H9 (cell line): ENCODE measurements around the gene GALNT2. TPM values are rescaled to one million over a fixed set of nuclear protein-coding genes. Genes with fewer than 3 reads are reported as not detected.

Experiments used
- DNase-seq: peaks from one replicate; pipeline ENCODE4 v3.0.0-alpha.2; 2017
- H2AFZ ChIP-seq: one replicate; pipeline ENCODE4 v1.6.1; 2013; ENCODE audit warnings: mild to moderate bottlenecking, low read length, control low read depth, moderate library complexity
- H2AK5ac ChIP-seq: 2 replicates; pipeline ENCODE4 v1.6.1; 2013; ENCODE audit warnings: low read length, control low read depth, mixed read lengths; ENCODE audit not compliant: insufficient read length
- H2BK120ac ChIP-seq: one replicate; pipeline ENCODE4 v1.6.1; 2013; ENCODE audit warnings: low read depth, mild to moderate bottlenecking, low read length, control low read depth, inconsistent platforms; ENCODE audit not compliant: poor library complexity, severe bottlenecking
- H2BK12ac ChIP-seq: 2 replicates; pipeline ENCODE4 v1.6.1; 2013; ENCODE audit warnings: low read length, control low read depth, mixed read lengths, low read depth; ENCODE audit not compliant: insufficient read length
- H2BK15ac ChIP-seq: 2 replicates; pipeline ENCODE4 v1.6.1; 2013; ENCODE audit warnings: low read depth, low read length, control low read depth
- H2BK20ac ChIP-seq: one replicate; pipeline ENCODE4 v1.6.1; 2013; ENCODE audit warnings: low read depth, mild to moderate bottlenecking, low read length, control low read depth, inconsistent platforms; ENCODE audit not compliant: poor library complexity, severe bottlenecking
- H2BK5ac ChIP-seq: 2 replicates; pipeline ENCODE4 v1.6.1; 2013; ENCODE audit warnings: low read length, control low read depth, mixed read lengths; ENCODE audit not compliant: insufficient read length
- H3K14ac ChIP-seq: 2 replicates; pipeline ENCODE4 v1.6.1; 2013; ENCODE audit warnings: low read length, control low read depth; ENCODE audit not compliant: insufficient read depth
- H3K18ac ChIP-seq: 2 replicates; pipeline ENCODE4 v1.6.1; 2013; ENCODE audit warnings: low read depth, mild to moderate bottlenecking, mixed read lengths, low read length, control low read depth; ENCODE audit not compliant: insufficient read length
- H3K23ac ChIP-seq: 2 replicates; pipeline ENCODE4 v1.6.1; 2013; ENCODE audit warnings: low read length, control low read depth, mixed read lengths, low read depth; ENCODE audit not compliant: insufficient read length
- H3K23me2 ChIP-seq: 2 replicates; pipeline ENCODE4 v1.6.1; 2013; ENCODE audit warnings: low read depth, mild to moderate bottlenecking, mixed read lengths, low read length, control low read depth; ENCODE audit not compliant: insufficient read length, poor library complexity, severe bottlenecking
- H3K27ac ChIP-seq: 2 replicates; pipeline ENCODE4 v1.5.1; 2013; ENCODE audit warnings: low read length, control low read depth, mixed read lengths, low read depth; ENCODE audit not compliant: insufficient read length
- H3K27me3 ChIP-seq: 2 replicates; pipeline ENCODE4 v1.6.1; 2013; ENCODE audit warnings: low read length, control low read depth, inconsistent platforms; ENCODE audit not compliant: insufficient read depth
- H3K4ac ChIP-seq: 2 replicates; pipeline ENCODE4 v1.6.1; 2013; ENCODE audit warnings: low read depth, mild to moderate bottlenecking, control low read depth, inconsistent platforms, low read length, moderate library complexity
- H3K4me1 ChIP-seq: 2 replicates; pipeline ENCODE4 v1.6.1; 2013; ENCODE audit warnings: low read length, control low read depth, inconsistent platforms; ENCODE audit not compliant: insufficient read depth
- H3K4me2 ChIP-seq: 2 replicates; pipeline ENCODE4 v1.6.1; 2013; ENCODE audit warnings: low read length, control low read depth, mixed read lengths; ENCODE audit not compliant: insufficient read length, insufficient read depth
- H3K56ac ChIP-seq: 2 replicates; pipeline ENCODE4 v1.6.1; 2013; ENCODE audit warnings: low read depth, mild to moderate bottlenecking, mixed read lengths, low read length, control low read depth; ENCODE audit not compliant: insufficient read length
- H3K79me1 ChIP-seq: 2 replicates; pipeline ENCODE4 v1.6.1; 2013; ENCODE audit warnings: low read depth, mild to moderate bottlenecking, moderate library complexity, low read length, control low read depth, inconsistent platforms; ENCODE audit not compliant: insufficient read depth, poor library complexity, severe bottlenecking
- H3K79me2 ChIP-seq: 2 replicates; pipeline ENCODE4 v1.6.1; 2013; ENCODE audit warnings: low read length, control low read depth, inconsistent platforms; ENCODE audit not compliant: insufficient read depth
- H3K9ac ChIP-seq: 2 replicates; pipeline ENCODE4 v1.6.1; 2013; ENCODE audit warnings: low read length, control low read depth, mixed read lengths; ENCODE audit not compliant: insufficient read length; ENCODE audit errors: extremely low read depth
- H3K9me3 ChIP-seq: one replicate; pipeline ENCODE4 v1.6.1; 2013; ENCODE audit warnings: low read depth, low read length, inconsistent platforms; ENCODE audit not compliant: control insufficient read depth
- H3T11ph ChIP-seq: one replicate; pipeline ENCODE4 v1.6.1; 2013; ENCODE audit warnings: mild to moderate bottlenecking, low read length, control low read depth, inconsistent platforms
- H4K20me1 ChIP-seq: one replicate; pipeline ENCODE4 v1.6.1; 2013; ENCODE audit not compliant: control insufficient read depth, insufficient read length, insufficient read depth
- H4K5ac ChIP-seq: 2 replicates; pipeline ENCODE4 v1.6.1; 2013; ENCODE audit warnings: low read depth, mild to moderate bottlenecking, mixed read lengths, low read length, control low read depth; ENCODE audit not compliant: insufficient read length
- H4K8ac ChIP-seq: replicated peaks from 2 replicates; pipeline ENCODE4 v1.6.1; 2013; ENCODE audit warnings: low read length, control low read depth, mixed read lengths, low read depth; ENCODE audit not compliant: insufficient read length
- H4K91ac ChIP-seq: 2 replicates; pipeline ENCODE4 v1.6.1; 2013; ENCODE audit warnings: low read depth, mild to moderate bottlenecking, moderate library complexity, mixed read lengths, low read length, control low read depth; ENCODE audit not compliant: insufficient read length
- H3K27ac Mint-ChIP-seq, 3 experiments: 2 replicates in 2 of 3; 3 replicates in 1 of 3; pipeline ENCODE4 v1.8.0; 2020 to 2021; ENCODE audit warnings: mixed read lengths in 3 of 3, mild to moderate bottlenecking in 1 of 3, moderate library complexity in 1 of 3
- H3K27me3 Mint-ChIP-seq: 2 replicates; pipeline ENCODE4 v1.8.0; 2021; ENCODE audit warnings: low read depth, mild to moderate bottlenecking, moderate library complexity, mixed read lengths
- H3K36me3 Mint-ChIP-seq, 3 experiments: 2 replicates in 2 of 3; 3 replicates in 1 of 3; pipeline ENCODE4 v1.8.0; 2020 to 2021; ENCODE audit warnings: low read depth in 3 of 3, mixed read lengths in 3 of 3; ENCODE audit not compliant: insufficient read depth in 1 of 3
- H3K4me1 Mint-ChIP-seq, 2 experiments: 2 replicates each; pipeline ENCODE4 v1.8.0; 2020; ENCODE audit warnings: mixed read lengths in 2 of 2
- H3K4me3 Mint-ChIP-seq, 2 experiments: 2 replicates in 1 of 2; 3 replicates in 1 of 2; pipeline ENCODE4 v1.8.0; 2020 to 2021; ENCODE audit warnings: mild to moderate bottlenecking in 2 of 2, mixed read lengths in 2 of 2, moderate library complexity in 1 of 2
- H3K9me3 Mint-ChIP-seq, 2 experiments: 2 replicates in 1 of 2; 3 replicates in 1 of 2; pipeline ENCODE4 v1.8.0; 2020; ENCODE audit warnings: mild to moderate bottlenecking in 2 of 2, mixed read lengths in 2 of 2, moderate library complexity in 1 of 2
- CTCF ChIP-seq: fragments of 200-600 bp; sonication (generic); conservative IDR thresholded peaks from 3 replicates; pipeline ENCODE4 v1.8.0; 2021; ENCODE audit warnings: antibody characterized with exemption, mild to moderate bottlenecking
- WGBS: extraction: QIAGEN DNeasy Blood & Tissue Kit; methylation state at CpG from one replicate; pipeline ENCODE4 v1.1.7; 2013; ENCODE audit warnings: missing lambda C conversion rate, low lambda C conversion rate, mixed read lengths; ENCODE audit not compliant: insufficient read length; ENCODE audit errors: extremely low coverage; 5-methylcytosine and 5-hydroxymethylcytosine counted together
- total RNA-seq: library from RNA; stranded (reverse); gene quantifications from 2 replicates; pipeline ENCODE4 v1.2.1, GENCODE V29; 2021

Gene GALNT2
- total RNA-seq, 1 experiment from 2014 or later = 57.6 TPM

GRCh38 chr1:230328342-230329015, 261.4 kb downstream of the GALNT2 start:
- H3K4me3 Mint-ChIP-seq = no peak overlapping the region
- Histone ChIP-seq H3K9ac (no peak overlapping the region), H4K20me1 (no peaks in the 10 kb centered on the region), H2BK5ac (no peak overlapping the region), H4K5ac (no peak overlapping the region), H2BK12ac (no peak overlapping the region), H2BK15ac (no peak overlapping the region), H3K23me2 (peaks cover 3% of the 10 kb centered on the region), H4K91ac (no peak overlapping the region), H2BK120ac (no peak overlapping the region), H2AFZ (no peak overlapping the region), H3T11ph (no peak overlapping the region), H3K79me1 (no peaks in the 10 kb centered on the region), H3K9me3 (no peaks in the 10 kb centered on the region), H3K23ac (no peak overlapping the region), H3K79me2 (no peaks in the 10 kb centered on the region), H2AK5ac (no peak overlapping the region), H2BK20ac (no peak overlapping the region), H4K8ac (no peak overlapping the region), H3K18ac (no peak overlapping the region), H3K4ac (no peak overlapping the region), H3K14ac (no peak overlapping the region), H3K27ac (no peak overlapping the region), H3K56ac (no peak overlapping the region), H3K27me3 (no peaks in the 10 kb centered on the region), H3K4me2 (no peak overlapping the region), H3K4me1 (peaks cover 5% of the 10 kb centered on the region)
- H3K4me1 Mint-ChIP-seq = peaks cover 28 to 29% of the 10 kb centered on the region in 2 experiments
- DNase-seq = no peak
- no peaks in the 10 kb centered on the region; the same call in 1 of the 2 replicates for H3K27me3 Mint-ChIP-seq
- no CpG with 5 or more reads among the region's 7 CpGs for WGBS
- H3K9me3 Mint-ChIP-seq = no peaks in the 10 kb centered on the region
- H3K27ac Mint-ChIP-seq = peak overlapping the region in 2 of 3 experiments; percentile 35 to 39; a peak in 2 of 7 replicates
- no peak for TF ChIP-seq CTCF
- peaks cover 30 to 42% (median 35%) of the 10 kb centered on the region in 3 experiments for H3K36me3 Mint-ChIP-seq
